Heart left ventricle (tissue), 13 donors: Measurements from ENCODE around the gene ITGA11.

Experiments
- CTCF ChIP-seq, 12 donors: fragments of 200-600 bp; sonication (generic) in 4 of 12; IDR thresholded peaks; one replicate each; pipeline versions ENCODE4 v1.5.0 to v1.8.0; 2018 to 2022; ENCODE audit warnings: antibody characterized with exemption in 12 of 12, mild to moderate bottlenecking in 5 of 12
- POLR2A ChIP-seq, 2 donors: fragments of 450-650 bp; IDR thresholded peaks; one replicate each; pipeline ENCODE4 v1.6.1; 2017; ENCODE audit warnings: antibody characterized with exemption in 2 of 2, mild to moderate bottlenecking in 2 of 2, moderate library complexity in 2 of 2
- donor health status: ischemic (EF 13 %, LVEDD 7.1; RV severe dilation, severe dysfunction).
- donor health status: DM: no; HTN: yes; CAD: no.
- donor health status: DM: no; HTN: no; CAD: no.
- donor health status: ischemic (EF 25% LVEDD 6.9; RV normal size, moderate dysfunction).
- donor health status: ischemic (EF 25% LVEDD 5.7; RV mildly dilated, moderate dysfunction).
- donor health status: ischemic (EF 35%, LVEDD 5.7; RV mildly dilated, moderate dysfunction).
- donor health status: nonischemic (EF 11% LVEDD 7.7; RV severe dilation, severe dysfunction).
- donor health status: DM: yes; HTN: yes; CAD: no.
- donor health status: PGD.
- donor health status: ischemic (EF 29% LVEDD 5.4; RV normal size, mild dysfunction).
- donor health status: nonischemic (EF 23%, LVEDD 6.1; RV moderate dilation, normal function).

- TF ChIP-seq CTCF (IDR thresholded peaks at IDR 0.05): no peak
- no peak for TF ChIP-seq POLR2A (IDR thresholded peaks at IDR 0.05)
These were observed 67.3 kb downstream of the ITGA11 start for GRCh38 chr15:68364660-68365035.
